COLO668 (cell line): Measurements from ENCODE around the gene PSENEN.
A peak's percentile ranks its signal among the peaks of the same experiment; 100 is the strongest.

Experiments used
- DNase-seq: peaks from one replicate; lab custom pipeline; 2025; ENCODE audit not compliant: unreplicated experiment; lab: John Stamatoyannopoulos, UW

The PSENEN gene

GRCh38 chr19:35745328-35746086, at the start of gene PSENEN, which contains the start of gene U2AF1L4:
Gene PSENEN (plus strand): TSS chr19:35745651. CDS start chr19:35745931, 280 bp downstream.
Gene U2AF1L4 (minus strand): TSS chr19:35745418. CDS start chr19:35745391, 27 bp downstream.
- DNase-seq = peak; percentile 98

- no peak for DNase-seq
These were observed 49.5 kb upstream of the PSENEN start for GRCh38 chr19:35695895-35696422.

GRCh38 chr19:35696835-35697234, 48.6 kb upstream of the PSENEN start:
- DNase-seq = no peak

GRCh38 chr19:35702223-35703012, 43.0 kb upstream of the PSENEN start:
- DNase-seq = peak; percentile 94

GRCh38 chr19:35703343-35703742, 42.1 kb upstream of the PSENEN start:
- DNase-seq = no peak

GRCh38 chr19:35704218-35704617, 41.2 kb upstream of the PSENEN start, which contains the start of gene ZBTB32:
Gene ZBTB32 (plus strand): TSS chr19:35704558. CDS start chr19:35714627, 10,069 bp downstream.
- peak; percentile 29 for DNase-seq

GRCh38 chr19:35708391-35708790, 37.1 kb upstream of the PSENEN start:
- DNase-seq = no peak

GRCh38 chr19:35710784-35711723, 34.4 kb upstream of the PSENEN start:
- no peak for DNase-seq

GRCh38 chr19:35712567-35713505, 32.6 kb upstream of the PSENEN start:
- DNase-seq = no peak

GRCh38 chr19:35713506-35713850, 32.0 kb upstream of the PSENEN start:
- DNase-seq = no peak

GRCh38 chr19:35713904-35714495, 31.5 kb upstream of the PSENEN start:
- no peak for DNase-seq

- DNase-seq = no peak
These were observed 30.7 kb upstream of the PSENEN start for GRCh38 chr19:35714601-35715354.

GRCh38 chr19:35715355-35715809, 30.1 kb upstream of the PSENEN start:
- no peak for DNase-seq

- DNase-seq = peak; percentile 68
These were observed 29.3 kb upstream of the PSENEN start for GRCh38 chr19:35715981-35716800.

GRCh38 chr19:35716801-35717664, 28.4 kb upstream of the PSENEN start:
- peak; percentile 87 for DNase-seq

GRCh38 chr19:35717665-35718344, 27.6 kb upstream of the PSENEN start, which contains the start of gene KMT2B:
Gene KMT2B (plus strand): TSS chr19:35718003. CDS start chr19:35718019, 16 bp downstream.
- peak; percentile 97 for DNase-seq
